ENCODE results near the gene GUSB.
"Not testable (repeated sequence)": the region's sequence is repeated elsewhere in the genome, so short reads cannot be mapped to it uniquely, and the experiment has no call there.

Gene GUSB

GRCh38 chr7:65981965-65982792, at the start of gene GUSB:
Gene GUSB, minus strand, starts transcription at chr7:65982213. Its CDS starts 30 bp downstream, at chr7:65982183.
- peak within 1 kb of the TSS; percentile 63 for H3K4me3 ChIP-seq (ENCODE audit: low read depth, low read length)
- TF ChIP-seq CTCF (IDR thresholded peaks at IDR 0.05; ENCODE audit: insufficient read depth, low read depth, low read length, missing control alignments), result no peak
- peak; percentile 94 for DNase-seq (ENCODE audit: low read depth)

- H3K4me3 ChIP-seq (ENCODE audit: low read depth, low read length); DNase-seq (ENCODE audit: low read depth): not testable (repeated sequence)
Measured at GRCh38 chr7:66028342-66028741, 46.3 kb upstream of the GUSB start.

- no peak for DNase-seq (ENCODE audit: low read depth)
- no peak overlapping the region for H3K4me3 ChIP-seq (ENCODE audit: low read depth, low read length)
- no peak for TF ChIP-seq CTCF (IDR thresholded peaks at IDR 0.05; ENCODE audit: insufficient read depth, low read depth, low read length, missing control alignments)
Measured at GRCh38 chr7:66016131-66016461, 34.1 kb upstream of the GUSB start.

GRCh38 chr7:66015440-66016130, 33.6 kb upstream of the GUSB start:
- no peak for DNase-seq (ENCODE audit: low read depth)
- no peak for TF ChIP-seq CTCF (IDR thresholded peaks at IDR 0.05; ENCODE audit: insufficient read depth, low read depth, low read length, missing control alignments)
- H3K4me3 ChIP-seq (ENCODE audit: low read depth, low read length), result no peak overlapping the region

- DNase-seq (ENCODE audit: low read depth), result peak; percentile 46
- TF ChIP-seq CTCF (IDR thresholded peaks at IDR 0.05; ENCODE audit: insufficient read depth, low read depth, low read length, missing control alignments), result peak; percentile 36
- H3K4me3 ChIP-seq (ENCODE audit: low read depth, low read length), result no peak overlapping the region
Measured at GRCh38 chr7:66013938-66014337, 31.9 kb upstream of the GUSB start.

GRCh38 chr7:66007232-66007631, 25.2 kb upstream of the GUSB start:
- no peak for DNase-seq (ENCODE audit: low read depth)
- no peak for TF ChIP-seq CTCF (IDR thresholded peaks at IDR 0.05; ENCODE audit: insufficient read depth, low read depth, low read length, missing control alignments)
- no peak overlapping the region for H3K4me3 ChIP-seq (ENCODE audit: low read depth, low read length)

GRCh38 chr7:66005115-66005671, 23.2 kb upstream of the GUSB start:
- H3K4me3 ChIP-seq (ENCODE audit: low read depth, low read length); DNase-seq (ENCODE audit: low read depth): not testable (repeated sequence)

GRCh38 chr7:66000823-66001417, 18.9 kb upstream of the GUSB start:
- not testable (repeated sequence) for H3K4me3 ChIP-seq (ENCODE audit: low read depth, low read length); DNase-seq (ENCODE audit: low read depth)

GRCh38 chr7:65994984-65995383, 13.0 kb upstream of the GUSB start:
- not testable (repeated sequence) for DNase-seq (ENCODE audit: low read depth)

More at GRCh38 chr7:65994984-65995383, 13.0 kb upstream of the GUSB start:
- H3K4me3 ChIP-seq (ENCODE audit: low read depth, low read length), result not testable (repeated sequence)

Data from GM12865 (cell line).